Thyroid gland (tissue), 4 donors: ENCODE measurements around the gene CFAP90. TPM values are rescaled to one million over a fixed set of nuclear protein-coding genes. Genes with fewer than 3 reads are reported as not detected.

ENCODE experiments used
- DNase-seq, 2 donors: peaks; one replicate each; pipeline ENCODE4 v3.0.0-alpha.2; 2019
- H3K27ac ChIP-seq, 3 donors: fragments of 200-600 bp; sonication (generic); 1 replicate in 2 of 3; 2 replicates in 1 of 3; pipeline ENCODE4 v1.5.1; 2016 to 2019; ENCODE audit warnings: mild to moderate bottlenecking in 1 of 3, moderate library complexity in 1 of 3
- H3K27me3 ChIP-seq: fragments of 200-600 bp; sonication (generic); one replicate; pipeline ENCODE4 v1.5.1; 2019
- H3K36me3 ChIP-seq, 2 donors: fragments of 200-600 bp; sonication (generic); one replicate each; pipeline ENCODE4 v1.5.1; 2016 to 2019
- H3K4me1 ChIP-seq, 2 donors: fragments of 200-600 bp; sonication (generic); one replicate each; pipeline ENCODE4 v1.5.1; 2017 to 2019
- H3K4me3 ChIP-seq, 3 donors: fragments of 200-600 bp; sonication (generic); replicated peaks in 1 of 3; 1 replicate in 2 of 3; 2 replicates in 1 of 3; pipeline ENCODE4 v1.5.1; 2016; ENCODE audit warnings: mild to moderate bottlenecking in 1 of 3
- H3K9me3 ChIP-seq: fragments of 200-600 bp; sonication (generic); one replicate; pipeline ENCODE4 v1.5.1; 2017
- POLR2A ChIP-seq, 2 donors: fragments of 450-650 bp; IDR thresholded peaks; one replicate each; pipeline ENCODE4 v1.6.1; 2017; ENCODE audit warnings: antibody characterized with exemption in 2 of 2, mild to moderate bottlenecking in 2 of 2, moderate library complexity in 1 of 2
- WGBS, 2 donors: methylation state at CpG; one replicate each; pipeline ENCODE4 v1.1.5; 2017; 5-methylcytosine and 5-hydroxymethylcytosine counted together
- intact Hi-C: fragments of 100-400 bp; cut with DNase I; formaldehyde crosslinking; loops from one replicate; pipeline ENCODE4 v1.15.1; 2023
- total RNA-seq, 4 donors: library from RNA; depleted of rRNA; stranded (reverse); fragments of >200 nt; gene quantifications; one replicate each; pipeline ENCODE4 v1.2.3, GENCODE V29; 2016
- TF ChIP-seq, protein P1 (sequence below), 6 experiments: fragments of 200-600 bp in 3 of 6; fragments of 450-650 bp in 3 of 6; sonication (generic) in 3 of 6; IDR thresholded peaks; one replicate each; pipeline ENCODE4 v1.5.1; 2016 to 2019; ENCODE audit warnings: antibody characterized with exemption in 6 of 6, mild to moderate bottlenecking in 2 of 6, inconsistent platforms in 1 of 6, moderate library complexity in 1 of 6

The CFAP90 gene
- total RNA-seq, 4 donors from 2014 or later: 0.49 to 0.89 (median 0.81) TPM; not detected in 1

DNA sequence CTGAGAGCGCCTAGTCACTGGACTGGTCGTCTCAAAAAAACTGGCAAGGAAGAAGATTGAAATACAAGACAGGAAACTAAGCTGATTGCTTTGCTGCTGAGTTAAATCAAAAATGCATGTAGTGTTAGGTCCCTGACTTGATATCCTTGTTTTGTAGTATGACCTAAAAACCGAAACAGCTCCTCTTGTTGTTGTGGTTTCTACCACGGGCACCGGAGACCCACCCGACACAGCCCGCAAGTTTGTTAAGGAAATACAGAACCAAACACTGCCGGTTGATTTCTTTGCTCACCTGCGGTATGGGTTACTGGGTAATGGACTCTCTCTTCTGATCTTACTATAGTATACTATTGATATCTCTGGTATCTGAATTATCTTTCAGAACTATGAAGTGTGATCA, 22.3 kb upstream of the CFAP90 start:
- DNase-seq: no peak
- H3K9me3 ChIP-seq: no peaks in the 10 kb centered on the region
- peaks cover 0 to 22% of the 10 kb centered on the region in 2 donors for H3K36me3 ChIP-seq
- H3K27me3 ChIP-seq: no peaks in the 10 kb centered on the region
- H3K4me3 ChIP-seq: no peak overlapping the region
- intact Hi-C loops: no loop called here
- H3K27ac ChIP-seq: no peak overlapping the region
- TF ChIP-seq, protein P1, sequence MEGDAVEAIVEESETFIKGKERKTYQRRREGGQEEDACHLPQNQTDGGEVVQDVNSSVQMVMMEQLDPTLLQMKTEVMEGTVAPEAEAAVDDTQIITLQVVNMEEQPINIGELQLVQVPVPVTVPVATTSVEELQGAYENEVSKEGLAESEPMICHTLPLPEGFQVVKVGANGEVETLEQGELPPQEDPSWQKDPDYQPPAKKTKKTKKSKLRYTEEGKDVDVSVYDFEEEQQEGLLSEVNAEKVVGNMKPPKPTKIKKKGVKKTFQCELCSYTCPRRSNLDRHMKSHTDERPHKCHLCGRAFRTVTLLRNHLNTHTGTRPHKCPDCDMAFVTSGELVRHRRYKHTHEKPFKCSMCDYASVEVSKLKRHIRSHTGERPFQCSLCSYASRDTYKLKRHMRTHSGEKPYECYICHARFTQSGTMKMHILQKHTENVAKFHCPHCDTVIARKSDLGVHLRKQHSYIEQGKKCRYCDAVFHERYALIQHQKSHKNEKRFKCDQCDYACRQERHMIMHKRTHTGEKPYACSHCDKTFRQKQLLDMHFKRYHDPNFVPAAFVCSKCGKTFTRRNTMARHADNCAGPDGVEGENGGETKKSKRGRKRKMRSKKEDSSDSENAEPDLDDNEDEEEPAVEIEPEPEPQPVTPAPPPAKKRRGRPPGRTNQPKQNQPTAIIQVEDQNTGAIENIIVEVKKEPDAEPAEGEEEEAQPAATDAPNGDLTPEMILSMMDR (IDR thresholded peaks at IDR 0.05): no peak
- TF ChIP-seq POLR2A (IDR thresholded peaks at IDR 0.05): no peak
- H3K4me1 ChIP-seq: peaks cover 6 to 20% of the 10 kb centered on the region in 2 donors
- WGBS, 2 donors: 89 to 90% methylated on average over 9 of the region's 9 CpGs

DNA sequence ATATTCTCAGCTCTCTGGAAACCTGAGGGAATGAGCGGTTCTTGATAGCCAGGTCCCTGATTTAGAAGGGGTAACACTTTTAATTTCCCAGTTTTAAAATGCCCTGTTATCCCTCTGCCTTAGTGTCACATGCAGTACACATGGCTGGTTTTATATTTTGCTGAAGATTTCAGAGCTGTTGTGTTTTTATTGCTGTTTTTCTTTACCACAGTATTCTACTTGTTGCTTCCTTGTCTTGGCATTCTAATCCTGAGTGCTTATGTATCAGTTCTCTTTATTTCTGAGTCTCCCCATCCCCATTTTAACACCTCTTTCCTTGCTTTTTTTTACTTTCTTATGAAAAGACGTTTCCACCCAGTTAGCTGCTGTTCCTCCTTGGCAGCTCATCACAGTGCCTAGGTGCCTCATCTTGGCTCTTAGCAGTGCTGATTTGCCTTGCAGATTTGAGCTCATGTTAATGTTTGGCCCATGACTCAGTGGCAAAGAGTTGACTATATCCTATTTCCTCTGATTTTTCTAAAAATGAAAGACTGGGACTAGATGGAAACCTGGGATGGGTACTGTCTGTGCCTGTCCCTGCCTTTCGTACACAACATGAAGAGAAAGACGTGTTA, 21.7 kb upstream of the CFAP90 start:
- H3K27me3 ChIP-seq: no peaks in the 10 kb centered on the region
- DNase-seq: no peak
- H3K4me1 ChIP-seq: peaks cover 9 to 17% of the 10 kb centered on the region in 2 donors
- no peak for TF ChIP-seq POLR2A (IDR thresholded peaks at IDR 0.05)
- TF ChIP-seq, protein P1 (IDR thresholded peaks at IDR 0.05): no peak
- H3K27ac ChIP-seq: no peak overlapping the region
- H3K4me3 ChIP-seq: no peak overlapping the region
- intact Hi-C loops: no loop called here
- H3K9me3 ChIP-seq: no peaks in the 10 kb centered on the region
- WGBS, 2 donors: 81 to 91% methylated on average over 4 of the region's 4 CpGs
- H3K36me3 ChIP-seq: peaks cover 0 to 17% of the 10 kb centered on the region in 2 donors

DNA sequence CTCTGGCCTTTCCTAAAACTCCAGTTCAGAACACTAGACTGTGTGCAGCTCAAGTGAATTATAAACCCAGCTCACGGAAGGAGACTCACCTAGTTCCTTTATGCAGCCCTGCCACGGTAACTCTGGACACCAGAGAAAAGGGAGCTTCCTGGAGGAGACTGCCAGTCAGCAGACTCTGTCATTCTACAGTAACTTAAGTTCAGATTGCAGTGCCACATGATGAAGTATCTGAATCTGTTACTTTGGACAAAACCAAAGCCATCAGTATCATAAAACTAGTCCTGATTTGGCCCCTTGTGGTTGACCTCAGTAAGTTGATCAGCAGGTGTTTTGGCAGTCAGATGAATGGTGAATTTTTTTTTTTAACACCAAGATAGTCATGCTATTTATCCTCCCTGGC, 20.7 kb upstream of the CFAP90 start:
- Histone ChIP-seq H3K4me1 (peaks cover 9 to 10% of the 10 kb centered on the region in 2 donors), H3K9me3 (no peaks in the 10 kb centered on the region), H3K36me3 (peaks cover 0 to 14% of the 10 kb centered on the region in 2 donors), H3K27me3 (no peaks in the 10 kb centered on the region), H3K27ac (no peak overlapping the region), H3K4me3 (no peak overlapping the region)
- WGBS, 2 donors: 79 to 95% methylated on average over 2 of the region's 2 CpGs
- no peak for TF ChIP-seq POLR2A (IDR thresholded peaks at IDR 0.05)
- TF ChIP-seq, protein P1 (IDR thresholded peaks at IDR 0.05): no peak
- no peak for DNase-seq
- intact Hi-C loops: no loop called here

DNA sequence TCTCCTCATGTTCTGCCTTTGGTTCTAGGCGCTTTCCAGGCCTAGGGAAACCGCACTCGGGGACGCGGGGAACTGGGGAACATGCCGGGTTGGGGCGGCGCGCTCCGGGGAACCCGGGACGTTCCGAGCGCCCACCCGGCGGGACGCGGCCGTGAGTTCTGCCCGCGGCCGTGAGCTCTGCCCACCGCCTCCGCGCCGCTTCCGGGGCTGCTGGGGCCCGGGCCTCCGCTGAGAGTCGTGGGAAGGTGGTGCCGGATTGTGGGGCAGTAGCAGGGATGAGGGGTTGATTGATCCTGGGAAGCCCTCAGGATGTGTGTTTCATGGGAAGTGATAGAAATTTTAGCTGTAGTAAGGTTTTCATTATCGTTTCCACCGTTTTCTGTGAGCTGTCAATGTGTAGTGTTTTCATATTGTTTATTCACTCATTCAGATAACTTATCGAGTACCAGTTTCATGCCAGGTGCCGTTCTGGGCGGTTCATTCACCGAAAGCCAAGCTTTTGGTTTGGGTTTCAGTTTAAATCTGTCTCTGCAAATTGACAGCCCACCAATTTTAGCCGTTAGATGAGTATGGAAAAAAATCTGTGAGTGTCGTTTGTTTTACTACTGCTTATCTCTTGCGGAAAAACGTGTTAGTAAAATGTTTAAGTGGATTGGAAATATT, 18.7 kb upstream of the CFAP90 start:
- DNase-seq: peak in 1 of 2 donors; percentile 4
- peak overlapping the region; percentile 24 to 74 (median 71) for H3K27ac ChIP-seq
- H3K36me3 ChIP-seq: peaks cover 0 to 2% of the 10 kb centered on the region in 2 donors
- H3K27me3 ChIP-seq: no peaks in the 10 kb centered on the region
- H3K4me1 ChIP-seq: peaks cover 9 to 10% of the 10 kb centered on the region in 2 donors
- intact Hi-C loops: no loop called here
- peak overlapping the region; percentile 48 to 96 (median 66) for H3K4me3 ChIP-seq
- WGBS, 2 donors: 4 to 7% methylated on average over 15 to 19 of the region's 41 CpGs
- no peak for TF ChIP-seq POLR2A (IDR thresholded peaks at IDR 0.05)
- TF ChIP-seq, protein P1 (IDR thresholded peaks at IDR 0.05): no peak
- H3K9me3 ChIP-seq: no peaks in the 10 kb centered on the region
